OCI-LY1 (cell line): Measurements from ENCODE around the gene TPST1.

Source experiments
- H2AFZ ChIP-seq: fragments of 200-600 bp; sonication (generic), shearing (Covaris generic); 2 replicates; pipeline ENCODE4 v1.6.0; 2014; ENCODE audit warnings: antibody characterized with exemption, mild to moderate bottlenecking, low read length
- H3F3A ChIP-seq: fragments of 200-600 bp; sonication (generic), shearing (Covaris generic); 2 replicates; pipeline ENCODE4 v1.6.0; 2014; ENCODE audit warnings: mild to moderate bottlenecking, antibody characterized with exemption, low read length, moderate library complexity; ENCODE audit not compliant: insufficient read depth
- H3K27ac ChIP-seq: fragments of 200-600 bp; sonication (generic); 2 replicates; pipeline ENCODE4 v1.5.1; 2014; ENCODE audit warnings: low read length, mixed run types, mild to moderate bottlenecking, low read depth; ENCODE audit not compliant: poor library complexity, severe bottlenecking
- H3K27me3 ChIP-seq: fragments of 200-600 bp; sonication (generic); 2 replicates; pipeline ENCODE4 v1.6.0; 2014; ENCODE audit warnings: antibody characterized with exemption, mild to moderate bottlenecking, low read length, moderate library complexity; ENCODE audit not compliant: insufficient read depth
- H3K36me3 ChIP-seq: fragments of 200-600 bp; sonication (generic); 2 replicates; pipeline ENCODE4 v1.6.1; 2014; ENCODE audit warnings: mild to moderate bottlenecking, antibody characterized with exemption, low read length, moderate library complexity, mixed read lengths; ENCODE audit not compliant: insufficient read depth
- H3K4me1 ChIP-seq: fragments of 200-600 bp; sonication (generic); 2 replicates; pipeline ENCODE4 v1.5.1; 2014; ENCODE audit warnings: mild to moderate bottlenecking, low read length, moderate library complexity; ENCODE audit not compliant: insufficient read depth, severe bottlenecking
- H3K4me2 ChIP-seq: fragments of 200-600 bp; sonication (generic), shearing (Covaris generic); 2 replicates; pipeline ENCODE4 v1.6.1; 2014; ENCODE audit warnings: low read length
- H3K4me3 ChIP-seq: fragments of 200-600 bp; sonication (generic); 2 replicates; pipeline ENCODE4 v1.5.1; 2014; ENCODE audit warnings: low read length, low read depth, mild to moderate bottlenecking, mixed read lengths; ENCODE audit not compliant: poor library complexity, severe bottlenecking
- H3K79me2 ChIP-seq: fragments of 200-600 bp; shearing (Covaris generic); 2 replicates; pipeline ENCODE4 v1.6.1; 2016; ENCODE audit warnings: mixed run types, low read length, mixed read lengths; ENCODE audit not compliant: insufficient read depth
- H3K9ac ChIP-seq: fragments of 200-600 bp; sonication (generic), shearing (Covaris generic); 2 replicates; pipeline ENCODE4 v1.6.1; 2014; ENCODE audit warnings: mild to moderate bottlenecking, low read length, mixed read lengths
- H3K9me2 ChIP-seq: fragments of 200-600 bp; sonication (generic), shearing (Covaris generic); 2 replicates; pipeline ENCODE4 v1.6.1; 2014; ENCODE audit warnings: low read depth, mild to moderate bottlenecking, low read length, mixed read lengths
- H3K9me3 ChIP-seq: fragments of 200-600 bp; shearing (Covaris generic); 2 replicates; pipeline ENCODE4 v1.6.1; 2014; ENCODE audit warnings: low read length, mixed read lengths
- H4K20me1 ChIP-seq: fragments of 200-600 bp; sonication (generic), shearing (Covaris generic); 2 replicates; pipeline ENCODE4 v1.6.0; 2016; ENCODE audit warnings: mild to moderate bottlenecking, low read length; ENCODE audit not compliant: insufficient read depth
- CTCF ChIP-seq: fragments of 200-600 bp; sonication (generic), shearing (Covaris generic); IDR thresholded peaks from 2 replicates; pipeline ENCODE4 v1.5.1; 2017; ENCODE audit warnings: mild to moderate bottlenecking, antibody characterized with exemption, low read length, moderate library complexity, mixed read lengths
- EZH2 ChIP-seq: fragments of 200-600 bp; sonication (generic), shearing (Covaris generic); IDR thresholded peaks from 2 replicates; pipeline ENCODE4 v1.8.0; 2017; ENCODE audit warnings: borderline replicate concordance, mixed run types, mild to moderate bottlenecking, antibody characterized with exemption, low read length, moderate library complexity, mixed read lengths

TPST1 gene

GRCh38 chr7:66185680-66186187, 19.4 kb upstream of the TPST1 start:
- H2AFZ ChIP-seq, result no peak overlapping the region
- no peak overlapping the region for H3K4me2 ChIP-seq
- H3K9me3 ChIP-seq, result no peaks in the 10 kb centered on the region
- no peak overlapping the region for H3K9ac ChIP-seq
- no peaks in the 10 kb centered on the region for H3K4me1 ChIP-seq
- no peak overlapping the region for H3K27ac ChIP-seq
- no peak for TF ChIP-seq EZH2
- no peak for TF ChIP-seq CTCF
- H3K36me3 ChIP-seq, result no peaks in the 10 kb centered on the region; the same call in 1 of the 2 replicates
- no peaks in the 10 kb centered on the region for H3K79me2 ChIP-seq
- H3K27me3 ChIP-seq, result peaks cover 19% of the 10 kb centered on the region
- H3F3A ChIP-seq, result no peaks in the 10 kb centered on the region
- no peaks in the 10 kb centered on the region for H4K20me1 ChIP-seq
- H3K4me3 ChIP-seq, result no peak overlapping the region
- H3K9me2 ChIP-seq, result no peaks in the 10 kb centered on the region

- H3K9ac ChIP-seq, result no peak overlapping the region
- H4K20me1 ChIP-seq, result no peaks in the 10 kb centered on the region
- H3K27ac ChIP-seq, result no peak overlapping the region
- H3F3A ChIP-seq, result no peaks in the 10 kb centered on the region
- no peaks in the 10 kb centered on the region for H3K9me3 ChIP-seq
- no peak overlapping the region for H3K4me2 ChIP-seq
- H2AFZ ChIP-seq, result no peak overlapping the region
- no peaks in the 10 kb centered on the region for H3K4me1 ChIP-seq
- no peaks in the 10 kb centered on the region; the same call in 1 of the 2 replicates for H3K36me3 ChIP-seq
- no peak overlapping the region for H3K4me3 ChIP-seq
- H3K27me3 ChIP-seq, result peaks cover 19% of the 10 kb centered on the region
- H3K9me2 ChIP-seq, result no peaks in the 10 kb centered on the region
- TF ChIP-seq CTCF (no peak), EZH2 (no peak)
- no peaks in the 10 kb centered on the region for H3K79me2 ChIP-seq
Observed at GRCh38 chr7:66186991-66187390, 18.1 kb upstream of the TPST1 start.

GRCh38 chr7:66187905-66188304, 17.2 kb upstream of the TPST1 start:
- Histone ChIP-seq H3K9ac (no peak overlapping the region), H3K79me2 (no peaks in the 10 kb centered on the region), H3K4me2 (no peak overlapping the region), H3K27me3 (peaks cover 19% of the 10 kb centered on the region), H3K27ac (no peak overlapping the region), H3K9me3 (no peaks in the 10 kb centered on the region), H3K4me1 (no peaks in the 10 kb centered on the region), H3K4me3 (no peak overlapping the region), H3K9me2 (no peaks in the 10 kb centered on the region), H2AFZ (no peak overlapping the region), H3K36me3 (no peaks in the 10 kb centered on the region; the same call in 1 of the 2 replicates), H4K20me1 (no peaks in the 10 kb centered on the region), H3F3A (no peaks in the 10 kb centered on the region)
- TF ChIP-seq CTCF (no peak), EZH2 (no peak)
